GM23338 (cell line): ENCODE measurements around the gene FAM83B. TPM values are rescaled to one million over a fixed set of nuclear protein-coding genes. Genes with fewer than 3 reads are reported as not detected.

Experiments used
- ATAC-seq: fragments of 200-7000 bp; cut with Tn5 transposase; 3 replicates; pipeline ENCODE4 v1.9.1; 2020
- DNase-seq: peaks from one replicate; pipeline ENCODE4 v3.0.0-alpha.2; 2015; ENCODE audit warnings: low spot score
- H2AFZ ChIP-seq: fragments of 200-600 bp; sonication (generic); 2 replicates; pipeline ENCODE4 v1.8.0; 2016; ENCODE audit warnings: antibody characterized with exemption, mild to moderate bottlenecking, moderate library complexity
- H3F3A ChIP-seq: fragments of 200-600 bp; sonication (generic); replicated peaks from 2 replicates; pipeline ENCODE4 v1.8.0; 2017; ENCODE audit warnings: antibody characterized with exemption, mixed run types, low read depth
- H3K27ac ChIP-seq: fragments of 200-600 bp; sonication (generic); 2 replicates; pipeline ENCODE4 v1.6.1; 2016; ENCODE audit warnings: low read depth
- H3K27me3 ChIP-seq: fragments of 200-600 bp; sonication (generic); 2 replicates; pipeline ENCODE4 v1.8.0; 2016; ENCODE audit warnings: mild to moderate bottlenecking, mixed run types, moderate library complexity; ENCODE audit not compliant: insufficient read depth
- H3K36me3 ChIP-seq: fragments of 200-600 bp; sonication (generic); 2 replicates; pipeline ENCODE4 v1.8.0; 2016; ENCODE audit warnings: mild to moderate bottlenecking; ENCODE audit not compliant: insufficient read depth
- H3K4me1 ChIP-seq: fragments of 200-600 bp; sonication (generic); 2 replicates; pipeline ENCODE4 v1.8.0; 2016; ENCODE audit warnings: mild to moderate bottlenecking, moderate library complexity; ENCODE audit not compliant: insufficient read depth
- H3K4me2 ChIP-seq: fragments of 200-600 bp; sonication (generic); 2 replicates; pipeline ENCODE4 v1.7.1; 2017; ENCODE audit warnings: mixed run types
- H3K4me3 ChIP-seq: fragments of 200-600 bp; sonication (generic); 2 replicates; pipeline ENCODE4 v1.6.1; 2016; ENCODE audit warnings: mixed run types
- H3K79me2 ChIP-seq: fragments of 200-600 bp; sonication (generic); replicated peaks from 2 replicates; pipeline ENCODE4 v1.8.0; 2017; ENCODE audit warnings: mild to moderate bottlenecking; ENCODE audit not compliant: insufficient read depth
- H3K9me2 ChIP-seq: fragments of 200-600 bp; sonication (generic); 2 replicates; pipeline ENCODE4 v1.8.0; 2017; ENCODE audit not compliant: insufficient read depth
- H4K20me1 ChIP-seq: fragments of 200-600 bp; sonication (generic); replicated peaks from 2 replicates; pipeline ENCODE4 v1.8.0; 2017; ENCODE audit warnings: mild to moderate bottlenecking; ENCODE audit not compliant: insufficient read depth
- H3K27ac Mint-ChIP-seq: 2 replicates; pipeline ENCODE4 v1.8.0; 2020; ENCODE audit warnings: inconsistent platforms, mild to moderate bottlenecking, moderate library complexity, mixed read lengths
- H3K27me3 Mint-ChIP-seq: 3 replicates; pipeline ENCODE4 v1.8.0; 2022; ENCODE audit warnings: low read depth, mild to moderate bottlenecking, moderate library complexity, mixed read lengths, inconsistent platforms; ENCODE audit not compliant: insufficient read depth, poor library complexity
- H3K36me3 Mint-ChIP-seq: 3 replicates; pipeline ENCODE4 v1.8.0; 2021; ENCODE audit warnings: low read depth, mild to moderate bottlenecking, inconsistent platforms, moderate library complexity, mixed read lengths
- H3K4me1 Mint-ChIP-seq: 3 replicates; pipeline ENCODE4 v1.8.0; 2020; ENCODE audit warnings: mild to moderate bottlenecking, inconsistent platforms, mixed read lengths
- H3K4me3 Mint-ChIP-seq: 3 replicates; pipeline ENCODE4 v1.8.0; 2021; ENCODE audit warnings: moderate library complexity, mild to moderate bottlenecking, inconsistent platforms, mixed read lengths
- H3K9me3 Mint-ChIP-seq: 3 replicates; pipeline ENCODE4 v1.8.0; 2020; ENCODE audit warnings: moderate library complexity, mild to moderate bottlenecking, inconsistent platforms, mixed read lengths
- CREB1 ChIP-seq: fragments of 250-450 bp; sonication (Bioruptor Pico); IDR thresholded peaks from 2 replicates; pipeline ENCODE4 v1.5.0; 2020; ENCODE audit warnings: low read depth, mild to moderate bottlenecking, moderate library complexity
- CTCF ChIP-seq, 2 experiments: fragments of 200-600 bp in 1 of 2; sonication (generic) in 1 of 2; conservative IDR thresholded peaks; 2 replicates each; pipeline versions ENCODE4 v1.5.1 to v1.6.1; 2016 to 2017; ENCODE audit warnings: antibody characterized with exemption in 2 of 2, low read depth in 2 of 2, mild to moderate bottlenecking in 2 of 2, moderate library complexity in 1 of 2
- EZH2phosphoT487 ChIP-seq: fragments of 200-600 bp; sonication (generic); IDR thresholded peaks from one replicate; pipeline ENCODE4 v1.8.1; 2018; ENCODE audit warnings: antibody characterized with exemption; ENCODE audit not compliant: unreplicated experiment
- JUNB ChIP-seq: IDR thresholded peaks from one replicate; pipeline ENCODE4 v1.6.1; 2016; ENCODE audit warnings: antibody characterized with exemption; ENCODE audit not compliant: unreplicated experiment
- NANOG ChIP-seq: IDR thresholded peaks from 2 replicates; pipeline ENCODE4 v1.6.1; 2016; ENCODE audit warnings: antibody characterized with exemption, borderline replicate concordance
- ZNF114 ChIP-seq: fragments of 250-450 bp; sonication (Bioruptor Pico); IDR thresholded peaks from 2 replicates; pipeline ENCODE4 v1.5.0; 2020; ENCODE audit warnings: mild to moderate bottlenecking, moderate library complexity
- ZNF331 ChIP-seq: fragments of 250-450 bp; sonication (Bioruptor Pico); IDR thresholded peaks from 2 replicates; pipeline ENCODE4 v1.5.0; 2020; ENCODE audit warnings: low read depth, mild to moderate bottlenecking, moderate library complexity
- polyA plus RNA-seq: library from polyadenylated mRNA; unstranded; fragments of >200 nt; fragmentation: Nextera tagmentation; extraction: Ambion mirVana; gene quantifications from 2 replicates; pipeline ENCODE4 v1.2.1, GENCODE V29; 2016
- total RNA-seq: library from RNA; depleted of rRNA; stranded (reverse); fragments of >200 nt; shearing (Covaris generic); gene quantifications from 2 replicates; pipeline ENCODE4 v1.2.3, GENCODE V29; 2014
- TF ChIP-seq, protein P1 (sequence below): IDR thresholded peaks from 2 replicates; pipeline ENCODE4 v1.6.1; 2016; ENCODE audit warnings: antibody characterized with exemption

FAM83B gene
- total and polyA plus RNA-seq, 2 experiments from 2014 or later = 1.4 to 7.7 TPM

DNA sequence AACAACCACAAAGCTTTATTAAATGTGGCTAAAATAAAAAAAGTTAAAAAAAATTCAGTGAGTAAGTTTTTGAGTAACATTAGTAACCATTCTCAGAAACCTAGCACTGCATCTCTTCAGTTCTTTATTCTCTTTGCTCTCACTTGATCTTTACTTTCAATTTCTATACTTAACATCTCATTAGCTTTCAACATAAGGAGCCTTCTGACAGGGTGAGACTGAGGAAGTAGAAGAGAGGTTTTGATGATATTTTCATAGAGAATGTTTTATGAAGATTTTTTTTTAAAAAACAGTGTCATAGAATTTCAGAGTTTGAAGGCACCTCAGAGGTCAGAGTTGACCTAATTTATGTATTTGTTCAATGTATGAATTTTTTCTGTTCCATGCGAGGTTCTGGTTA is 60.8 kb downstream of the FAM83B start:
- Mint-ChIP-seq H3K4me3 (no peak overlapping the region), H3K4me1 (no peaks in the 10 kb centered on the region), H3K9me3 (no peaks in the 10 kb centered on the region), H3K27ac (no peak overlapping the region), H3K27me3 (no peaks in the 10 kb centered on the region), H3K36me3 (no peaks in the 10 kb centered on the region)
- no peaks in the 10 kb centered on the region for H3F3A ChIP-seq
- H3K4me2 ChIP-seq = no peak overlapping the region
- no peaks in the 10 kb centered on the region for H4K20me1 ChIP-seq
- no peaks in the 10 kb centered on the region for H3K4me1 ChIP-seq
- H3K9me2 ChIP-seq = no peaks in the 10 kb centered on the region
- H2AFZ ChIP-seq = no peak overlapping the region
- H3K4me3 ChIP-seq = no peak overlapping the region
- H3K27me3 ChIP-seq = no peaks in the 10 kb centered on the region
- no peak for DNase-seq
- no peak for TF ChIP-seq JUNB
- no peak for TF ChIP-seq ZNF114 (CRISPR knock-in tag)
- no peaks in the 10 kb centered on the region for H3K36me3 ChIP-seq
- H3K79me2 ChIP-seq = no peaks in the 10 kb centered on the region
- ATAC-seq = no peak
- H3K27ac ChIP-seq = no peak overlapping the region

DNA sequence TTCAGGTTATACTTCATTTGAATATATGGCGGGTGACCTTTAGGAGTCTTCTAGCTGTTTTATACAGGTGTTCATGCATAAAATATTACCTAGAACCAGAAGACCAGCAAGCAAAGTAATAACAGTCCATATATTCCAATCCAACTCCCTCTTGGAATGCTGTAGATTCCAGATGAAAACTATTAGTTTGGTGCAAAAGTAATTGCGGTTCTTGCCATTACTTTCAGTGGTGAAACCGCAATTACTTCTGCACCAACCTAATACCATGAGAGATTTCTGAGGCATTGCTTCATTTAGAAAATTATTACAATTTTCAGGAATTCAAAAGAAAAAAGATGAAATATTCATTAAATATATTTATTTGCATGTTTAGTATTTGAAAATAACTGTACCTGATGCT is 62.6 kb downstream of the FAM83B start:
- H3K4me1 ChIP-seq = peaks cover 5% of the 10 kb centered on the region; the same call in 1 of the 2 replicates
- Mint-ChIP-seq H3K9me3 (no peaks in the 10 kb centered on the region), H3K36me3 (no peaks in the 10 kb centered on the region), H3K4me3 (no peak overlapping the region), H3K4me1 (peaks cover 2% of the 10 kb centered on the region; the same call in 2 of the 3 replicates), H3K27ac (no peak overlapping the region), H3K27me3 (no peaks in the 10 kb centered on the region)
- DNase-seq (no peak), ATAC-seq (no peak)
- no peaks in the 10 kb centered on the region for H3K9me2 ChIP-seq
- no peak overlapping the region for H3K4me2 ChIP-seq
- no peak overlapping the region for H2AFZ ChIP-seq
- no peaks in the 10 kb centered on the region for H4K20me1 ChIP-seq
- no peaks in the 10 kb centered on the region for H3F3A ChIP-seq
- no peak overlapping the region for H3K4me3 ChIP-seq
- H3K36me3 ChIP-seq = no peaks in the 10 kb centered on the region
- no peak overlapping the region for H3K27ac ChIP-seq
- H3K79me2 ChIP-seq = no peaks in the 10 kb centered on the region
- no peaks in the 10 kb centered on the region for H3K27me3 ChIP-seq
- TF ChIP-seq NANOG (no peak), EZH2phosphoT487 (no peak), ZNF114 (CRISPR knock-in tag) (no peak), JUNB (no peak), CTCF (conservative IDR thresholded peaks at IDR 0.05; ENCODE audit: low read depth in 2 of 2) (no peak)
- TF ChIP-seq, protein P1, sequence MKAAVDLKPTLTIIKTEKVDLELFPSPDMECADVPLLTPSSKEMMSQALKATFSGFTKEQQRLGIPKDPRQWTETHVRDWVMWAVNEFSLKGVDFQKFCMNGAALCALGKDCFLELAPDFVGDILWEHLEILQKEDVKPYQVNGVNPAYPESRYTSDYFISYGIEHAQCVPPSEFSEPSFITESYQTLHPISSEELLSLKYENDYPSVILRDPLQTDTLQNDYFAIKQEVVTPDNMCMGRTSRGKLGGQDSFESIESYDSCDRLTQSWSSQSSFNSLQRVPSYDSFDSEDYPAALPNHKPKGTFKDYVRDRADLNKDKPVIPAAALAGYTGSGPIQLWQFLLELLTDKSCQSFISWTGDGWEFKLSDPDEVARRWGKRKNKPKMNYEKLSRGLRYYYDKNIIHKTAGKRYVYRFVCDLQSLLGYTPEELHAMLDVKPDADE = no peak

GRCh38 chr6:54910431-54910884 is 63.9 kb downstream of the FAM83B start:
- no peak for ATAC-seq
- TF ChIP-seq JUNB (no peak), ZNF114 (CRISPR knock-in tag) (no peak), NANOG (no peak), ZNF331 (CRISPR knock-in tag) (no peak), CREB1 (no peak)
- TF ChIP-seq, protein P1 = no peak

More at GRCh38 chr6:54910431-54910884, 63.9 kb downstream of the FAM83B start:
- H3K4me1 ChIP-seq = peaks cover 5% of the 10 kb centered on the region; the same call in 1 of the 2 replicates
- no peak overlapping the region for H2AFZ ChIP-seq
- no peaks in the 10 kb centered on the region for H3F3A ChIP-seq
- Mint-ChIP-seq H3K9me3 (no peaks in the 10 kb centered on the region), H3K4me1 (peaks cover 10% of the 10 kb centered on the region; the same call in 2 of the 3 replicates), H3K36me3 (no peaks in the 10 kb centered on the region), H3K4me3 (no peak overlapping the region), H3K27me3 (no peaks in the 10 kb centered on the region), H3K27ac (no peak overlapping the region)
- H3K27me3 ChIP-seq = no peaks in the 10 kb centered on the region
- no peak for DNase-seq
- H3K4me3 ChIP-seq = no peak overlapping the region
- H3K4me2 ChIP-seq = no peak overlapping the region
- H3K36me3 ChIP-seq = no peaks in the 10 kb centered on the region
- H3K27ac ChIP-seq = no peak overlapping the region
- no peaks in the 10 kb centered on the region for H3K79me2 ChIP-seq
- H3K9me2 ChIP-seq = no peaks in the 10 kb centered on the region
- no peaks in the 10 kb centered on the region for H4K20me1 ChIP-seq
